ENCODE data around the gene KIF23. TPM values are rescaled to one million over a fixed set of nuclear protein-coding genes. Genes with fewer than 3 reads are reported as not detected.

Gene KIF23
- total and polyA plus RNA-seq, 12 donors: 0.17 to 3.4 (median 0.57) TPM

- no peaks in the 10 kb centered on the region for H3K9me3 ChIP-seq
- DNase-seq (no peak), ATAC-seq (no peak)
- intact Hi-C loops (cut with DNase I): loop anchor here in 9 of 10 donors (5.0 to 10.0 kb wide), 5 partner anchors 124 to 244 kb away; partner anchors contain the start of gene GLCE (in 2 of the 9)
- no peaks in the 10 kb centered on the region for H3K36me3 ChIP-seq
- WGBS, 2 donors: 70 to 75% methylated on average over 7 of the region's 7 CpGs
- no peak for TF ChIP-seq CTCF (IDR thresholded peaks at IDR 0.05)
- no peak overlapping the region for H3K4me3 ChIP-seq
- H3K27me3 ChIP-seq: peaks cover 0 to 13% (median 0%) of the 10 kb centered on the region in 7 donors
- no peak overlapping the region for H3K27ac ChIP-seq
- peaks cover 0 to 14% (median 9%) of the 10 kb centered on the region in 9 donors for H3K4me1 ChIP-seq
These were observed 15.7 kb upstream of the KIF23 start for GRCh38 chr15:69398491-69398891.

- TF ChIP-seq CTCF (IDR thresholded peaks at IDR 0.05): no peak
- Histone ChIP-seq H3K27me3 (peaks cover 0 to 2% (median 0%) of the 10 kb centered on the region in 7 donors), H3K36me3 (no peaks in the 10 kb centered on the region), H3K9me3 (no peaks in the 10 kb centered on the region), H3K4me1 (no peaks in the 10 kb centered on the region), H3K4me3 (no peak overlapping the region), H3K27ac (no peak overlapping the region)
- DNase-seq: no peak
- WGBS, 2 donors: 88% methylated on average over 6 of the region's 6 CpGs
- intact Hi-C loops (cut with DNase I): no loop called here
- no peak for ATAC-seq
These were observed 13.3 kb upstream of the KIF23 start for GRCh38 chr15:69400850-69401249.

DNA sequence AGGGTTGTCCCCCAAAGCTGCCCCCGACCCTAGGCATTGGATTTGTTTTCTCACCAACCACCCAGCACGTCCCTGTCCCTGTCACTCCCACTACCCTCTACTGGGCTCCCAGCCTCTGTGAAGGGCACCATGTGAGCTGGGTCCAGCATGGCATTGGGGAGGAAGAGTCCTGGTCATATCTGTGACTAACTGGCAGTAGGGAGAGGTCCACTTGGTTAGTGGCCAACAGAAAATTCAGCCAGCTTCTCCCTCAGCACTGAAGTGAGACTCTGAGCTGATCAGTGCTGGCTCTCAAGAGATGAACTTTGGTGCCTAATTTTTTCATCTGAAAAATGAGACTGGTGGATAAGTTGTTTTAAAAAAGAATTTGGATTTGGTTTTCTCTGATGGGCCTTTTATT lies 11.3 kb upstream of the KIF23 start:
- no peaks in the 10 kb centered on the region for H3K4me1 ChIP-seq
- no peak overlapping the region for H3K4me3 ChIP-seq
- H3K27ac ChIP-seq: no peak overlapping the region
- ATAC-seq (no peak), DNase-seq (no peak)
- no peaks in the 10 kb centered on the region for H3K36me3 ChIP-seq
- H3K9me3 ChIP-seq: no peaks in the 10 kb centered on the region
- TF ChIP-seq CTCF (IDR thresholded peaks at IDR 0.05): no peak
- intact Hi-C loops (cut with DNase I): no loop called here
- no peaks in the 10 kb centered on the region for H3K27me3 ChIP-seq
- 90 to 95% methylated on average over 2 of the region's 2 CpGs for WGBS, 2 donors

DNA sequence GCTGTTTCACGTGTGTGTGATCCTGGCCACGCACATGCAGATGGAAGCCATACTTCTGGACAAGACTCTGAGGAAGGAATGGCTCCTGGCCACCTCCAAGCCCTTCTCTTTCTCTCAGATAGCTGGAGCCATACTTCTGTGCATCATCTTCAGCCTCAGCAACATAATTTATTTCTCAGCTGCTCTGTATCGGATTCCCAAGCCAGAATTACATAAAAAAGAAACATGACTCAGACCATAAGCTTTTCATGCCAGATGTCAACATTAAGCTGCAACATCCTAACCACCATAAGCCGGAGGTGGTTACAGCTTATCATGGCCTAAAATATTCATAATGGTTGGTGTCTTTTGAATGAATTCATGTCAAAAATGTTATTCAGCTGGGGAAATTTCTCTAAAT lies 10.6 kb upstream of the KIF23 start:
- DNase-seq (no peak), ATAC-seq (no peak)
- Histone ChIP-seq H3K27me3 (no peaks in the 10 kb centered on the region), H3K36me3 (no peaks in the 10 kb centered on the region), H3K4me1 (no peaks in the 10 kb centered on the region), H3K27ac (no peak overlapping the region), H3K9me3 (no peaks in the 10 kb centered on the region), H3K4me3 (no peak overlapping the region)
- WGBS, 2 donors: 75 to 79% methylated on average over 4 of the region's 4 CpGs
- no peak for TF ChIP-seq CTCF (IDR thresholded peaks at IDR 0.05)
- intact Hi-C loops (cut with DNase I): no loop called here
